IMR-90 (cell line): ENCODE results near the gene SEMA4D. TPM values are rescaled to one million over a fixed set of nuclear protein-coding genes. Genes with fewer than 3 reads are reported as not detected.

Source experiments
- ATAC-seq: fragments of 200-7000 bp; cut with Tn5 transposase; 2 replicates; pipeline ENCODE4 v1.9.1; 2020; ENCODE audit warnings: low read depth, mild to moderate bottlenecking, moderate library complexity
- BruUV-seq: library from RNA; stranded (reverse); fragments of 400-500 nt; replicated peaks from 2 replicates; lab custom pipeline; 2021; lab: Mats Ljungman, UMichigan
- CTCF ChIA-PET: fragments of 300-600 bp; formaldehyde crosslinking; extraction: SDS; loops from one replicate; lab custom pipeline; 2021; ENCODE audit warnings: antibody characterized with exemption; lab: Yijun Ruan, JAX
- POLR2A ChIA-PET: fragments of 300-600 bp; sonication (Branson Sonifier 250); formaldehyde crosslinking; loops from one replicate; lab custom pipeline; 2022; ENCODE audit warnings: antibody characterized with exemption; ENCODE audit not compliant: unreplicated experiment; lab: Charles Lee
- DNase-seq: peaks from one replicate; pipeline ENCODE4 v3.0.0; 2013
- H2AFZ ChIP-seq: replicated peaks from 2 replicates; pipeline ENCODE3; 2013; ENCODE audit warnings: low read length, mild to moderate bottlenecking; ENCODE audit not compliant: poor library complexity
- H2AK5ac ChIP-seq: 2 replicates; pipeline ENCODE4 v1.6.1; 2013; ENCODE audit warnings: low read depth, low read length, inconsistent platforms
- H2AK9ac ChIP-seq: replicated peaks from 2 replicates; pipeline ENCODE3; 2013; ENCODE audit warnings: mild to moderate bottlenecking, low read depth, low read length, moderate library complexity; ENCODE audit not compliant: poor library complexity
- H2BK120ac ChIP-seq: 2 replicates; pipeline ENCODE4 v1.6.1; 2013; ENCODE audit warnings: low read depth, low read length, inconsistent platforms
- H2BK15ac ChIP-seq: 3 replicates; pipeline ENCODE4 v1.6.1; 2013; ENCODE audit warnings: low read depth, low read length, inconsistent platforms
- H2BK20ac ChIP-seq: 2 replicates; pipeline ENCODE4 v1.6.1; 2013; ENCODE audit warnings: low read depth, mild to moderate bottlenecking, inconsistent platforms, low read length, moderate library complexity
- H2BK5ac ChIP-seq: 2 replicates; pipeline ENCODE4 v1.6.1; 2013; ENCODE audit warnings: mild to moderate bottlenecking, low read depth, low read length, inconsistent platforms; ENCODE audit not compliant: poor library complexity, severe bottlenecking
- H3K14ac ChIP-seq: replicated peaks from 2 replicates; pipeline ENCODE4 v1.6.1; 2013; ENCODE audit warnings: low read depth, low read length, inconsistent platforms
- H3K18ac ChIP-seq: 2 replicates; pipeline ENCODE4 v1.6.1; 2013; ENCODE audit warnings: low read depth, low read length, control low read depth
- H3K23ac ChIP-seq: 2 replicates; pipeline ENCODE4 v1.6.1; 2013; ENCODE audit warnings: low read depth, low read length, inconsistent platforms
- H3K27ac ChIP-seq: 2 replicates; pipeline ENCODE4 v1.5.1; 2013; ENCODE audit warnings: mild to moderate bottlenecking, control low read depth, low read length; ENCODE audit not compliant: insufficient read depth
- H3K27me3 ChIP-seq: 2 replicates; pipeline ENCODE4 v1.6.1; 2013; ENCODE audit warnings: low read length; ENCODE audit not compliant: control insufficient read depth, insufficient read depth
- H3K36me3 ChIP-seq: 2 replicates; pipeline ENCODE4 v1.6.1; 2013; ENCODE audit warnings: low read length, mixed read lengths; ENCODE audit not compliant: control insufficient read depth, insufficient read depth
- H3K4ac ChIP-seq: 2 replicates; pipeline ENCODE4 v1.6.1; 2013; ENCODE audit warnings: low read depth, low read length, inconsistent platforms
- H3K4me1 ChIP-seq: 2 replicates; pipeline ENCODE4 v1.6.1; 2013; ENCODE audit warnings: low read length, mixed read lengths; ENCODE audit not compliant: control insufficient read depth, insufficient read depth
- H3K4me2 ChIP-seq: 2 replicates; pipeline ENCODE4 v1.6.1; 2013; ENCODE audit warnings: low read depth, mild to moderate bottlenecking, control low read depth, low read length, moderate library complexity
- H3K4me3 ChIP-seq: 2 replicates; pipeline ENCODE4 v1.5.1; 2013; ENCODE audit warnings: low read depth, mild to moderate bottlenecking, control low read depth, low read length, moderate library complexity; ENCODE audit not compliant: insufficient read depth
- H3K56ac ChIP-seq: 2 replicates; pipeline ENCODE4 v1.6.1; 2013; ENCODE audit warnings: low read length, inconsistent platforms; ENCODE audit not compliant: insufficient read depth; ENCODE audit errors: extremely low read depth
- H3K79me1 ChIP-seq, 2 experiments: 2 replicates each; pipeline ENCODE4 v1.6.1; 2013; ENCODE audit warnings: low read length in 2 of 2, inconsistent platforms in 1 of 2, low read depth in 1 of 2
- H3K9ac ChIP-seq: 2 replicates; pipeline ENCODE4 v1.6.1; 2013; ENCODE audit warnings: low read depth, low read length, control low read depth
- H3K9me1 ChIP-seq: 2 replicates; pipeline ENCODE4 v1.6.1; 2013; ENCODE audit warnings: low read length, inconsistent platforms; ENCODE audit not compliant: insufficient read depth
- H3K9me3 ChIP-seq: 2 replicates; pipeline ENCODE4 v1.6.1; 2013; ENCODE audit warnings: low read length; ENCODE audit not compliant: control insufficient read depth, insufficient read depth
- H4K20me1 ChIP-seq: 2 replicates; pipeline ENCODE4 v1.6.1; 2013; ENCODE audit warnings: low read length, inconsistent platforms; ENCODE audit not compliant: insufficient read depth
- H4K5ac ChIP-seq: 2 replicates; pipeline ENCODE4 v1.6.1; 2013; ENCODE audit warnings: mild to moderate bottlenecking, low read depth, low read length, control low read depth
- H4K8ac ChIP-seq, 2 experiments: 2 replicates each; pipeline ENCODE4 v1.6.1; 2013; ENCODE audit warnings: low read depth in 2 of 2, low read length in 2 of 2, control low read depth in 1 of 2, inconsistent platforms in 1 of 2
- H4K91ac ChIP-seq: 2 replicates; pipeline ENCODE4 v1.6.1; 2013; ENCODE audit warnings: low read depth, low read length, inconsistent platforms; ENCODE audit not compliant: insufficient read depth
- MAZ ChIP-seq: IDR thresholded peaks from 2 replicates; pipeline ENCODE4 v1.6.1; 2012; ENCODE audit warnings: low read depth, mild to moderate bottlenecking, low read length, improper control_type of control experiment, moderate library complexity, borderline replicate concordance
- RCOR1 ChIP-seq: IDR thresholded peaks from 2 replicates; pipeline ENCODE4 v1.6.1; 2012; ENCODE audit warnings: mild to moderate bottlenecking, low read length, improper control_type of control experiment; ENCODE audit not compliant: insufficient replicate concordance
- WGBS, 2 experiments: methylation state at CpG; one replicate each; pipeline versions ENCODE4 v1.1.5 to v1.1.7; 2013; ENCODE audit warnings: missing lambda C conversion rate in 2 of 2; ENCODE audit not compliant: insufficient read length in 1 of 2; ENCODE audit errors: extremely low coverage in 2 of 2; 5-methylcytosine and 5-hydroxymethylcytosine counted together
- dilution Hi-C: fragments of 300-500 bp; cut with HindIII; formaldehyde crosslinking; loops from one replicate; pipeline ENCODE4 v1.14.3; 2018; ENCODE audit warnings: low sequenced_read_pairs; ENCODE audit not compliant: unreplicated experiment
- in situ Hi-C: fragments of 300-500 bp; cut with MboI; formaldehyde crosslinking; loops from 3 replicates; pipeline ENCODE4 v1.14.3; 2019; ENCODE audit warnings: low sequenced_read_pairs, inconsistent platforms, mixed read lengths
- intact Hi-C: fragments of 100-400 bp; cut with micrococcal nuclease; formaldehyde crosslinking; loops from 2 replicates; pipeline ENCODE4 v1.10.0; 2022
- polyA plus RNA-seq, 3 experiments: library from polyadenylated mRNA; depleted of rRNA; stranded (reverse); fragments of >200 nt; gene quantifications; 2 replicates each; pipeline ENCODE4 v1.2.3, GENCODE V29; 2012; ENCODE audit warnings: low replicate concordance in 1 of 3
- total RNA-seq: library from RNA; depleted of rRNA; stranded (reverse); fragments of >200 nt; gene quantifications from 2 replicates; pipeline ENCODE4 v1.2.3, GENCODE V29; 2012

SEMA4D gene
- total and polyA plus RNA-seq, 2 of the 4 experiments (the other 2 are of a cell fraction): 0.90 to 1.5 TPM

GRCh38 chr9:89477384-89477783 lies 20.5 kb downstream of the SEMA4D start:
- peaks cover 16% of the 10 kb centered on the region for H3K9me1 ChIP-seq
- H2AK5ac ChIP-seq: peak overlapping the region; percentile 77
- in situ Hi-C loops (no loop called here), dilution Hi-C loops (no loop called here), intact Hi-C loops (no loop called here)
- no peak overlapping the region for H2BK15ac ChIP-seq
- peak overlapping the region; percentile 12; the same call in 1 of the 2 replicates for H4K5ac ChIP-seq
- no CpG with 5 or more reads among the region's 7 CpGs for WGBS, 2 experiments
- peaks cover 0 to 7% of the 10 kb centered on the region in 2 experiments; a peak in 2 of 4 replicates for H3K79me1 ChIP-seq
- ATAC-seq (no peak), DNase-seq (no peak)
- peak overlapping the region; percentile 39 for H2BK120ac ChIP-seq
- TF ChIP-seq MAZ (no peak), RCOR1 (no peak)
- H3K4me3 ChIP-seq: no peak overlapping the region
- peak overlapping the region; percentile 22; the same call in 1 of the 2 replicates for H4K91ac ChIP-seq
- no peak overlapping the region for H2BK5ac ChIP-seq
- H2BK20ac ChIP-seq: peak overlapping the region; percentile 5; the same call in 1 of the 2 replicates
- peak overlapping the region; percentile 40; the same call in 1 of the 2 replicates for H3K4ac ChIP-seq
- no TSS peak for BruUV-seq
- POLR2A ChIA-PET: no interaction called here
- H3K27me3 ChIP-seq: no peaks in the 10 kb centered on the region
- peaks cover 3% of the 10 kb centered on the region; the same call in 1 of the 2 replicates for H3K36me3 ChIP-seq
- H3K27ac ChIP-seq: no peak overlapping the region
- H3K56ac ChIP-seq: no peak overlapping the region
- peak overlapping the region in 1 of 2 experiments; percentile 65; a peak in 2 of 4 replicates for H4K8ac ChIP-seq
- CTCF ChIA-PET: interaction anchor here (0.6 kb wide), 1 partner anchor 208 kb away, joined by 3 read pairs; no protein-coding TSS in a partner anchor
- H3K4me2 ChIP-seq: no peak overlapping the region; the same call in 1 of the 2 replicates
- peak overlapping the region; percentile 60 for H3K18ac ChIP-seq
- no peaks in the 10 kb centered on the region for H4K20me1 ChIP-seq
- peaks cover 25% of the 10 kb centered on the region for H3K4me1 ChIP-seq
- peak overlapping the region; percentile 45; the same call in 1 of the 2 replicates for H3K14ac ChIP-seq
- H3K9ac ChIP-seq: no peak overlapping the region
- H3K9me3 ChIP-seq: no peaks in the 10 kb centered on the region
- H2AK9ac ChIP-seq: no peak overlapping the region
- no peak overlapping the region for H2AFZ ChIP-seq
- H3K23ac ChIP-seq: no peak overlapping the region
